SU-DHL-6 (cell line): ENCODE data around the gene PNPLA3.

Experiments used
- CTCF ChIP-seq: fragments of 200-600 bp; sonication (generic); IDR thresholded peaks from one replicate; pipeline ENCODE4 v1.5.1; 2017; ENCODE audit warnings: antibody characterized with exemption, mild to moderate bottlenecking, low read length, moderate library complexity; ENCODE audit not compliant: insufficient read depth, poor library complexity, severe bottlenecking
- EZH2phosphoT487 ChIP-seq: fragments of 200-600 bp; sonication (generic), shearing (Covaris generic); conservative IDR thresholded peaks from 2 replicates; pipeline ENCODE4 v1.6.1; 2018; ENCODE audit warnings: mild to moderate bottlenecking, antibody characterized with exemption, low read length, moderate library complexity, mixed read lengths

- TF ChIP-seq CTCF (no peak), EZH2phosphoT487 (no peak)
Measured at GRCh38 chr22:43964314-43964857, 40.8 kb downstream of the PNPLA3 start.
